HEK293T (cell line): ENCODE results near the gene CEP170.
A peak's percentile ranks its signal among the peaks of the same experiment; 100 is the strongest.

Source experiments
- CTCF ChIA-PET: fragments of 350-600 bp; formaldehyde crosslinking; extraction: SDS; loops from one replicate; lab custom pipeline; 2021; ENCODE audit warnings: antibody characterized with exemption, inconsistent platforms; lab: Yijun Ruan, JAX
- POLR2A ChIA-PET: fragments of 350-600 bp; formaldehyde crosslinking; extraction: SDS; loops from one replicate; lab custom pipeline; 2020; ENCODE audit warnings: antibody characterized with exemption, inconsistent platforms; lab: Yijun Ruan, JAX
- DNase-seq: peaks from one replicate; pipeline ENCODE4 v3.0.0; 2012; ENCODE audit warnings: mixed read lengths; ENCODE audit errors: extremely low spot score
- ARNT ChIP-seq: fragments of 450-650 bp; IDR thresholded peaks from 2 replicates; pipeline ENCODE4 v1.6.1; 2017; ENCODE audit warnings: mild to moderate bottlenecking
- BHLHE40 ChIP-seq: fragments of 450-650 bp; IDR thresholded peaks from 2 replicates; pipeline ENCODE4 v1.6.1; 2016; ENCODE audit warnings: mild to moderate bottlenecking, moderate library complexity, borderline replicate concordance
- CTBP1 ChIP-seq: fragments of 450-650 bp; IDR thresholded peaks from 2 replicates; pipeline ENCODE4 v1.6.1; 2016; ENCODE audit warnings: borderline replicate concordance
- ELF4 ChIP-seq: fragments of 450-650 bp; IDR thresholded peaks from 2 replicates; pipeline ENCODE4 v1.6.1; 2017; ENCODE audit warnings: antibody characterized with exemption
- FOXA1 ChIP-seq: fragments of 450-650 bp; IDR thresholded peaks from 2 replicates; pipeline ENCODE4 v1.6.1; 2016; ENCODE audit warnings: mild to moderate bottlenecking
- FOXK2 ChIP-seq: fragments of 450-650 bp; IDR thresholded peaks from 2 replicates; pipeline ENCODE4 v1.6.1; 2016; ENCODE audit warnings: mild to moderate bottlenecking
- FOXM1 ChIP-seq: fragments of 450-650 bp; IDR thresholded peaks from 2 replicates; pipeline ENCODE4 v1.6.1; 2017; ENCODE audit warnings: mild to moderate bottlenecking, borderline replicate concordance
- HDGF ChIP-seq: fragments of 450-650 bp; IDR thresholded peaks from 2 replicates; pipeline ENCODE4 v1.6.1; 2017; ENCODE audit warnings: antibody characterized with exemption, borderline replicate concordance
- L3MBTL2 ChIP-seq: fragments of 450-650 bp; conservative IDR thresholded peaks from 2 replicates; pipeline ENCODE4 v1.6.1; 2016; ENCODE audit warnings: mild to moderate bottlenecking
- LEF1 ChIP-seq: fragments of 450-650 bp; IDR thresholded peaks from 2 replicates; pipeline ENCODE4 v1.6.1; 2017; ENCODE audit warnings: mild to moderate bottlenecking, borderline replicate concordance
- NFRKB ChIP-seq: fragments of 450-650 bp; IDR thresholded peaks from 2 replicates; pipeline ENCODE4 v1.6.1; 2016; ENCODE audit warnings: mild to moderate bottlenecking, moderate library complexity
- PKNOX1 ChIP-seq: fragments of 450-650 bp; IDR thresholded peaks from 2 replicates; pipeline ENCODE4 v1.6.1; 2016
- SP1 ChIP-seq: fragments of 450-650 bp; IDR thresholded peaks from 2 replicates; pipeline ENCODE4 v1.6.1; 2017
- SUZ12 ChIP-seq: fragments of 450-650 bp; IDR thresholded peaks from 2 replicates; pipeline ENCODE4 v1.6.1; 2016; ENCODE audit warnings: mild to moderate bottlenecking
- TARDBP ChIP-seq: fragments of 450-650 bp; IDR thresholded peaks from 2 replicates; pipeline ENCODE4 v1.6.1; 2016
- ZNF384 ChIP-seq: fragments of 450-650 bp; IDR thresholded peaks from 2 replicates; pipeline ENCODE4 v1.6.1; 2016

CEP170 gene

GRCh38 chr1:243246916-243247315 lies 8.2 kb downstream of the CEP170 start:
- DNase-seq, result no peak
- CTCF ChIA-PET, result no interaction called here
- TF ChIP-seq CTBP1, result no peak
- no peak for TF ChIP-seq ARNT
- no peak for TF ChIP-seq BHLHE40
- TF ChIP-seq NFRKB, result no peak
- no peak for TF ChIP-seq TARDBP
- TF ChIP-seq FOXM1, result no peak
- no peak for TF ChIP-seq SP1
- TF ChIP-seq LEF1, result no peak
- no peak for TF ChIP-seq PKNOX1
- no peak for TF ChIP-seq FOXK2
- no peak for TF ChIP-seq ZNF384
- TF ChIP-seq FOXA1, result no peak
- no peak for TF ChIP-seq ELF4
- TF ChIP-seq SUZ12, result no peak
- no peak for TF ChIP-seq HDGF
- TF ChIP-seq L3MBTL2, result no peak
- POLR2A ChIA-PET, result no interaction called here

- ChIA-PET CTCF (no interaction called here), POLR2A (no interaction called here)
- no peak for TF ChIP-seq SP1
- no peak for TF ChIP-seq PKNOX1
- TF ChIP-seq FOXK2, result no peak
- DNase-seq, result no peak
Measured at GRCh38 chr1:243244432-243244841, 10.6 kb downstream of the CEP170 start.

- POLR2A ChIA-PET, result interaction anchor here (1.1 kb wide), 1 partner anchor 19 kb away, joined by 3 read pairs; the partner anchor contains the start of genes CEP170 and SDCCAG8
- CTCF ChIA-PET, result no interaction called here
- TF ChIP-seq ARNT, result no peak
- TF ChIP-seq SUZ12, result no peak
- TF ChIP-seq L3MBTL2, result no peak
- no peak for DNase-seq
Measured at GRCh38 chr1:243236604-243237252, 18.4 kb downstream of the CEP170 start.

GRCh38 chr1:243234978-243235647 lies 20.0 kb downstream of the CEP170 start:
- DNase-seq, result no peak
- TF ChIP-seq FOXA1 (no peak), HDGF (no peak), ARNT (no peak), ZNF384 (no peak), PKNOX1 (no peak), L3MBTL2 (no peak), NFRKB (no peak), CTBP1 (no peak), ELF4 (no peak), LEF1 (no peak), TARDBP (no peak), FOXM1 (no peak), SP1 (no peak)
- ChIA-PET POLR2A (interaction anchor here (2.2 kb wide), 1 partner anchor 20 kb away, joined by 12 read pairs; the partner anchor contains the start of genes CEP170 and SDCCAG8), CTCF (interaction anchor here (0.8 kb wide), 1 partner anchor 10 kb away, joined by 3 read pairs; no protein-coding TSS in a partner anchor)

- no peak for DNase-seq
- TF ChIP-seq CTBP1 (no peak), SP1 (no peak), LEF1 (no peak), NFRKB (no peak), PKNOX1 (no peak), L3MBTL2 (no peak), SUZ12 (no peak), ARNT (no peak), FOXK2 (no peak), FOXM1 (no peak)
- POLR2A ChIA-PET, result interaction anchor here (2.2 kb wide), 1 partner anchor 21 kb away, joined by 12 read pairs; the partner anchor contains the start of genes CEP170 and SDCCAG8
- CTCF ChIA-PET, result no interaction called here
Measured at GRCh38 chr1:243233908-243234307, 21.2 kb downstream of the CEP170 start.

- CTCF ChIA-PET, result no interaction called here
- TF ChIP-seq FOXK2 (no peak), ZNF384 (peak; percentile 93), HDGF (no peak), PKNOX1 (peak; percentile 94), CTBP1 (no peak), LEF1 (no peak), SP1 (no peak), L3MBTL2 (no peak), ELF4 (no peak)
- DNase-seq, result peak; percentile 17
- POLR2A ChIA-PET, result no interaction called here
Measured at GRCh38 chr1:243230914-243231313, 24.2 kb downstream of the CEP170 start.
